ENCODE data around the gene SEPTIN5. TPM values are rescaled to one million over a fixed set of nuclear protein-coding genes. Genes with fewer than 3 reads are reported as not detected.
A peak's percentile ranks its signal among the peaks of the same experiment; 100 is the strongest.

SEPTIN5 gene
- total RNA-seq, 1 experiment from 2014 or later, result 22.4 TPM

DNA sequence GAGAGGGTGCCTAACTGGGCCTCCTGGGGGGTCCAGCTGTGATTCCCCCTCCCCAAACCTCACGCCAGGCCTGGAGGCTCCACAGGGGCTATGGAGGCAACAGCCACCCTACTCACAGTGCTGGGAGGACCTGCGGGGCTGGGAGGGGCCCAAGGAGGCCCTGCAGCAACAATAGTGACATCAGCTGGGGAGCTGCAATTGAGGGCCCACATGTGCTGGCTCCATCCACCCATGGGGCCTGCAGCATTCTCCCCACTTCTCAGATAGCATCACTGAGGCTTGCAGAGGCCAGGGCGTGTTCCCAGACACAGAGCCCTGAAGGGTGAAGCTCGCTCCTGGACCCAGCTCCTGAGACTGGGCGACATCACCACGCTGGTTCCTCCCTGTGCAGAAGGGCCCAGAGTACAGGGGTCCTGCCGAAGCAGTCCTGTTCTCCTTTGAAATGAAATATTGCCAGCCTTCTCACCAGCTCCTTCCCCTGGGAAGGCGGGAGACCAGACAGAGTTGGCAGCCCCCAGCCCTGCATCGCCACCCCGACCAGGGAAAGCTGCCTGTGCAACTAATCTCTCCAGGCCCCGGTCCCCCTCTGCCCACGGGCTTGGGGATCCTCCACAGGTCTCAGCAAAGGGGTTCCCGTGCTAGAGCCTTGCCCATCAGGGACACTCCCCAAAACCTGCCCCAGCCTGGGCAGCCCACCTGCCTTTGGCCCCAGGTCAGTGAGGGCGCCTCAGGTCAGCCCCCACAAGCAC, 37.4 kb downstream of the SEPTIN5 start (continued):
- no peak for TF ChIP-seq PRDM15 (CRISPR knock-in tag; IDR thresholded peaks at IDR 0.05)
- no peak for TF ChIP-seq TCF7 (CRISPR knock-in tag; IDR thresholded peaks at IDR 0.05; ENCODE audit: low read depth)
- TF ChIP-seq USF1 (CRISPR knock-in tag; IDR thresholded peaks at IDR 0.05), result no peak
- no peak for TF ChIP-seq CREB1 (CRISPR knock-in tag; IDR thresholded peaks at IDR 0.05)
- no peak for TF ChIP-seq ZNF423 (CRISPR knock-in tag; IDR thresholded peaks at IDR 0.05)
- TF ChIP-seq, protein P1, sequence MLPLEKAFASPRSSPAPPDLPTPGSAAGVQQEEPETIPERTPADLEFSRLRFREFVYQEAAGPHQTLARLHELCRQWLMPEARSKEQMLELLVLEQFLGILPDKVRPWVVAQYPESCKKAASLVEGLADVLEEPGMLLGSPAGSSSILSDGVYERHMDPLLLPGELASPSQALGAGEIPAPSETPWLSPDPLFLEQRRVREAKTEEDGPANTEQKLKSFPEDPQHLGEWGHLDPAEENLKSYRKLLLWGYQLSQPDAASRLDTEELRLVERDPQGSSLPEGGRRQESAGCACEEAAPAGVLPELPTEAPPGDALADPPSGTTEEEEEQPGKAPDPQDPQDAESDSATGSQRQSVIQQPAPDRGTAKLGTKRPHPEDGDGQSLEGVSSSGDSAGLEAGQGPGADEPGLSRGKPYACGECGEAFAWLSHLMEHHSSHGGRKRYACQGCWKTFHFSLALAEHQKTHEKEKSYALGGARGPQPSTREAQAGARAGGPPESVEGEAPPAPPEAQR (CRISPR knock-in tag; IDR thresholded peaks at IDR 0.05), result no peak
- TF ChIP-seq ZNF416 (CRISPR knock-in tag; IDR thresholded peaks at IDR 0.05), result no peak
- no peak for TF ChIP-seq SOX15 (CRISPR knock-in tag; IDR thresholded peaks at IDR 0.05)
- TF ChIP-seq GRHL2 (CRISPR knock-in tag; IDR thresholded peaks at IDR 0.05; ENCODE audit: insufficient replicate concordance, severe bottlenecking), result no peak

GRCh38 chr22:19753090-19753842, 39.0 kb downstream of the SEPTIN5 start:
- H3K9me3 Mint-ChIP-seq, result no peaks in the 10 kb centered on the region
- peaks cover 67% of the 10 kb centered on the region for H3K27me3 Mint-ChIP-seq (ENCODE audit: low read depth)
- ChIA-PET CTCF (interaction anchor here (0.6 to 7.5 kb wide), 15 partner anchors 8 to 399 kb away, joined by 3 to 110 read pairs (median 5); partner anchors contain the start of gene GP1BB), POLR2A (no interaction called here)
- TF ChIP-seq, protein P2, sequence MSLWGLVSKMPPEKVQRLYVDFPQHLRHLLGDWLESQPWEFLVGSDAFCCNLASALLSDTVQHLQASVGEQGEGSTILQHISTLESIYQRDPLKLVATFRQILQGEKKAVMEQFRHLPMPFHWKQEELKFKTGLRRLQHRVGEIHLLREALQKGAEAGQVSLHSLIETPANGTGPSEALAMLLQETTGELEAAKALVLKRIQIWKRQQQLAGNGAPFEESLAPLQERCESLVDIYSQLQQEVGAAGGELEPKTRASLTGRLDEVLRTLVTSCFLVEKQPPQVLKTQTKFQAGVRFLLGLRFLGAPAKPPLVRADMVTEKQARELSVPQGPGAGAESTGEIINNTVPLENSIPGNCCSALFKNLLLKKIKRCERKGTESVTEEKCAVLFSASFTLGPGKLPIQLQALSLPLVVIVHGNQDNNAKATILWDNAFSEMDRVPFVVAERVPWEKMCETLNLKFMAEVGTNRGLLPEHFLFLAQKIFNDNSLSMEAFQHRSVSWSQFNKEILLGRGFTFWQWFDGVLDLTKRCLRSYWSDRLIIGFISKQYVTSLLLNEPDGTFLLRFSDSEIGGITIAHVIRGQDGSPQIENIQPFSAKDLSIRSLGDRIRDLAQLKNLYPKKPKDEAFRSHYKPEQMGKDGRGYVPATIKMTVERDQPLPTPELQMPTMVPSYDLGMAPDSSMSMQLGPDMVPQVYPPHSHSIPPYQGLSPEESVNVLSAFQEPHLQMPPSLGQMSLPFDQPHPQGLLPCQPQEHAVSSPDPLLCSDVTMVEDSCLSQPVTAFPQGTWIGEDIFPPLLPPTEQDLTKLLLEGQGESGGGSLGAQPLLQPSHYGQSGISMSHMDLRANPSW (CRISPR knock-in tag; conservative IDR thresholded peaks at IDR 0.05; ENCODE audit: low read depth), result no peak
- TF ChIP-seq OVOL2 (CRISPR knock-in tag; IDR thresholded peaks at IDR 0.05; ENCODE audit: borderline replicate concordance) (no peak), HMGXB4 (CRISPR knock-in tag; IDR thresholded peaks at IDR 0.05) (no peak), MYBL2 (CRISPR knock-in tag; IDR thresholded peaks at IDR 0.05) (no peak), TEAD1 (CRISPR knock-in tag; IDR thresholded peaks at IDR 0.05) (no peak), ATF1 (CRISPR knock-in tag; IDR thresholded peaks at IDR 0.05) (no peak)
- H3K4me3 Mint-ChIP-seq, result no peak overlapping the region
- no peaks in the 10 kb centered on the region for H3K36me3 Mint-ChIP-seq
- peaks cover 13% of the 10 kb centered on the region for H3K4me1 Mint-ChIP-seq
- no peak overlapping the region for H3K27ac Mint-ChIP-seq
- DNase-seq (ENCODE audit: low spot score) (peak; percentile 48), ATAC-seq (0 out of 2 replicates have a peak, but pooled peaks have one; percentile 8)

All from WTC11 (cell line).